B cell (primary cell): Measurements from ENCODE around the gene PAWR. TPM values are rescaled to one million over a fixed set of nuclear protein-coding genes. Genes with fewer than 3 reads are reported as not detected.

Experiments
- ATAC-seq: fragments of 200-7000 bp; cut with Tn5 transposase; one replicate; pipeline ENCODE4 v1.10.0; 2021; ENCODE audit warnings: low read depth, mild to moderate bottlenecking, moderate number of reproducible peaks, moderate library complexity
- CTCF ChIA-PET: fragments of 350-600 bp; sonication (Branson Sonifier 250); formaldehyde crosslinking; loops from one replicate; lab custom pipeline; 2021; ENCODE audit warnings: antibody characterized with exemption, inconsistent platforms; lab: Charles Lee
- POLR2A ChIA-PET: fragments of 350-600 bp; sonication (Branson Sonifier 250); formaldehyde crosslinking; loops from one replicate; lab custom pipeline; 2021; ENCODE audit warnings: antibody characterized with exemption; lab: Charles Lee
- DNase-seq: peaks from one replicate; pipeline ENCODE4 v3.0.0; 2013
- H2AFZ ChIP-seq: 2 replicates; pipeline ENCODE4 v1.6.1; 2012; ENCODE audit warnings: mild to moderate bottlenecking, low read depth, low read length; ENCODE audit not compliant: insufficient read depth, poor library complexity, severe bottlenecking
- H3K27ac ChIP-seq, 2 donors: 1 replicate in 1 of 2; 2 replicates in 1 of 2; pipeline ENCODE4 v1.5.1; 2012 to 2013; ENCODE audit warnings: low read length in 2 of 2, mild to moderate bottlenecking in 2 of 2, moderate library complexity in 1 of 2
- H3K27me3 ChIP-seq, 4 experiments: fragments of 200-600 bp in 1 of 4; sonication (generic) in 1 of 4; replicated peaks in 1 of 4; 1 replicate in 2 of 4; 2 replicates in 2 of 4; pipeline versions ENCODE4 v1.6.1 to v1.7.0; 2013 to 2016; ENCODE audit warnings: low read length in 3 of 4, mild to moderate bottlenecking in 2 of 4, mixed read lengths in 1 of 4, moderate library complexity in 1 of 4; ENCODE audit not compliant: insufficient read depth in 4 of 4, control insufficient read depth in 3 of 4; ENCODE audit errors: control extremely low read depth in 1 of 4
- H3K36me3 ChIP-seq, 2 experiments: replicated peaks in 1 of 2; 1 replicate in 1 of 2; 2 replicates in 1 of 2; pipeline versions ENCODE4 v1.6.1 to v1.7.1; 2013; ENCODE audit warnings: low read length in 1 of 2; ENCODE audit not compliant: insufficient read depth in 2 of 2, control insufficient read depth in 1 of 2; ENCODE audit errors: control extremely low read depth in 1 of 2, extremely low read depth in 1 of 2
- H3K4me1 ChIP-seq, 2 donors: fragments of 200-600 bp in 1 of 2; sonication (generic) in 1 of 2; 1 replicate in 1 of 2; 2 replicates in 1 of 2; pipeline versions ENCODE4 v1.5.1 to v1.6.1; 2013 to 2017; ENCODE audit warnings: low read length in 2 of 2; ENCODE audit not compliant: control insufficient read depth in 2 of 2, insufficient read depth in 2 of 2
- H3K4me2 ChIP-seq: replicated peaks from 2 replicates; pipeline ENCODE3; 2012; ENCODE audit warnings: mild to moderate bottlenecking, low read depth, low read length; ENCODE audit not compliant: poor library complexity, severe bottlenecking
- H3K4me3 ChIP-seq, 5 experiments: fragments of 200-600 bp in 1 of 5; sonication (generic) in 1 of 5; 1 replicate in 3 of 5; 2 replicates in 2 of 5; pipeline versions ENCODE4 v1.5.1 to v1.7.0; 2011 to 2016; ENCODE audit warnings: low read length in 4 of 5, mild to moderate bottlenecking in 4 of 5, low read depth in 2 of 5, control low read depth in 1 of 5, moderate library complexity in 1 of 5; ENCODE audit not compliant: insufficient read depth in 1 of 5; ENCODE audit errors: control extremely low read depth in 1 of 5, extremely low read depth in 1 of 5
- H3K79me2 ChIP-seq: fragments of 200-600 bp; sonication (generic); one replicate; pipeline ENCODE4 v1.6.0; 2016; ENCODE audit warnings: low read length; ENCODE audit not compliant: control insufficient read depth, insufficient read depth
- H3K9ac ChIP-seq: fragments of 200-600 bp; sonication (generic); 2 replicates; pipeline ENCODE4 v1.6.1; 2017; ENCODE audit warnings: mild to moderate bottlenecking, low read length, moderate library complexity
- H3K9me3 ChIP-seq, 3 donors: one replicate each; pipeline versions ENCODE4 v1.6.1 to v1.7.1; 2013; ENCODE audit warnings: low read length in 2 of 3; ENCODE audit not compliant: control insufficient read depth in 2 of 3, insufficient read depth in 1 of 3; ENCODE audit errors: control extremely low read depth in 1 of 3
- H4K20me1 ChIP-seq: 2 replicates; pipeline ENCODE4 v1.6.0; 2012; ENCODE audit warnings: mild to moderate bottlenecking, low read length; ENCODE audit not compliant: insufficient read depth, control insufficient read depth, poor library complexity, severe bottlenecking
- H3K27ac Mint-ChIP-seq: one replicate; pipeline ENCODE4 v1.8.0; 2021; ENCODE audit warnings: mixed read lengths
- H3K27me3 Mint-ChIP-seq: one replicate; pipeline ENCODE4 v1.8.0; 2021; ENCODE audit warnings: mixed read lengths
- H3K4me1 Mint-ChIP-seq: one replicate; pipeline ENCODE4 v1.8.0; 2021; ENCODE audit warnings: mixed read lengths
- H3K4me3 Mint-ChIP-seq: one replicate; pipeline ENCODE4 v1.8.0; 2021; ENCODE audit warnings: mixed read lengths
- H3K9me3 Mint-ChIP-seq: one replicate; pipeline ENCODE4 v1.8.0; 2022; ENCODE audit warnings: mixed read lengths; ENCODE audit not compliant: insufficient read depth
- CTCF ChIP-seq: fragments of 200-600 bp; IDR thresholded peaks from one replicate; pipeline ENCODE4 v1.8.0; 2022; ENCODE audit warnings: antibody characterized with exemption, mild to moderate bottlenecking
- EZH2 ChIP-seq: IDR thresholded peaks from 2 replicates; pipeline ENCODE4 v1.6.1; 2012; ENCODE audit warnings: borderline replicate concordance, low read depth, mild to moderate bottlenecking, moderate library complexity, low read length; ENCODE audit not compliant: insufficient read depth, poor library complexity, severe bottlenecking
- WGBS: methylation state at CpG from one replicate; pipeline ENCODE4 v1.1.5; 2013; ENCODE audit warnings: missing lambda C conversion rate; ENCODE audit not compliant: insufficient coverage; 5-methylcytosine and 5-hydroxymethylcytosine counted together
- intact Hi-C: fragments of 100-400 bp; cut with micrococcal nuclease; formaldehyde crosslinking; loops from one replicate; pipeline ENCODE4 v1.10.0; 2022
- polyA plus RNA-seq: library from polyadenylated mRNA; depleted of rRNA; stranded (reverse); fragments of >200 nt; gene quantifications from 2 replicates; pipeline ENCODE4 v1.2.3, GENCODE V29; 2012
- total RNA-seq, 2 donors: library from RNA; stranded (reverse); fragments of 120-200 nt in 1 of 2; gene quantifications; 1 replicate in 1 of 2; 2 replicates in 1 of 2; pipeline versions ENCODE4 v1.2.3 to v1.2.4, GENCODE V29; 2013 to 2022

Gene PAWR
- total and polyA plus RNA-seq, 2 donors (not counting 1 experiment from before 2014, with no cell fraction given) = 17.9 to 90.1 TPM

GRCh38 chr12:79563021-79563740, 127.6 kb downstream of the PAWR start:
- ATAC-seq = no peak
- Mint-ChIP-seq H3K4me3 (no peak overlapping the region), H3K27ac (no peak overlapping the region), H3K27me3 (no peaks in the 10 kb centered on the region), H3K9me3 (no peaks in the 10 kb centered on the region), H3K4me1 (peaks cover 13% of the 10 kb centered on the region)
- peaks cover 0 to 17% (median 0%) of the 10 kb centered on the region in 3 donors for H3K9me3 ChIP-seq
- H3K79me2 ChIP-seq = no peaks in the 10 kb centered on the region
- 100% methylated on average over 1 of the region's 3 CpGs for WGBS
- no peak for DNase-seq
- intact Hi-C loops = no loop called here
- H3K4me1 ChIP-seq = peaks cover 8% of the 10 kb centered on the region in 2 donors
- no peaks in the 10 kb centered on the region for H4K20me1 ChIP-seq
- POLR2A ChIA-PET = no interaction called here
- TF ChIP-seq EZH2 (no peak), CTCF (no peak)
- CTCF ChIA-PET = no interaction called here
- no peak overlapping the region for H3K4me2 ChIP-seq
- H2AFZ ChIP-seq = no peak overlapping the region
- no peak overlapping the region for H3K27ac ChIP-seq
- no peaks in the 10 kb centered on the region for H3K27me3 ChIP-seq
- H3K9ac ChIP-seq = no peak overlapping the region
- no peak overlapping the region for H3K4me3 ChIP-seq
- H3K36me3 ChIP-seq = no peaks in the 10 kb centered on the region

GRCh38 chr12:79561401-79562132, 129.2 kb downstream of the PAWR start:
- no peaks in the 10 kb centered on the region for H3K79me2 ChIP-seq
- no peaks in the 10 kb centered on the region for H3K9me3 Mint-ChIP-seq
- no peaks in the 10 kb centered on the region for H4K20me1 ChIP-seq
- no peak overlapping the region for H3K27ac ChIP-seq
- H3K4me2 ChIP-seq = no peak overlapping the region
- peaks cover 0 to 17% (median 0%) of the 10 kb centered on the region in 3 donors for H3K9me3 ChIP-seq
- no peak overlapping the region for H3K4me3 Mint-ChIP-seq
- no peak overlapping the region for H3K9ac ChIP-seq
- H3K4me1 Mint-ChIP-seq = peaks cover 13% of the 10 kb centered on the region
- ChIA-PET POLR2A (no interaction called here), CTCF (interaction anchor here (1.0 kb wide), 3 partner anchors 14 to 176 kb away, joined by 3 read pairs; no protein-coding TSS in a partner anchor)
- H3K27ac Mint-ChIP-seq = no peak overlapping the region
- ATAC-seq = no peak
- DNase-seq = no peak
- H3K27me3 ChIP-seq = no peaks in the 10 kb centered on the region
- H3K4me3 ChIP-seq = no peak overlapping the region
- H2AFZ ChIP-seq = no peak overlapping the region
- no peaks in the 10 kb centered on the region for H3K36me3 ChIP-seq
- TF ChIP-seq CTCF (no peak), EZH2 (no peak)
- intact Hi-C loops = no loop called here
- 96% methylated on average over 35 of the region's 35 CpGs for WGBS
- peaks cover 11 to 13% of the 10 kb centered on the region in 2 donors for H3K4me1 ChIP-seq
- H3K27me3 Mint-ChIP-seq = no peaks in the 10 kb centered on the region
